H9 (cell line): ENCODE measurements around the gene CHCHD3. TPM values are rescaled to one million over a fixed set of nuclear protein-coding genes. Genes with fewer than 3 reads are reported as not detected.

ENCODE experiments used
- DNase-seq: peaks from one replicate; pipeline ENCODE4 v3.0.0-alpha.2; 2017
- H2AFZ ChIP-seq: one replicate; pipeline ENCODE4 v1.6.1; 2013; ENCODE audit warnings: mild to moderate bottlenecking, low read length, control low read depth, moderate library complexity
- H2AK5ac ChIP-seq: 2 replicates; pipeline ENCODE4 v1.6.1; 2013; ENCODE audit warnings: low read length, control low read depth, mixed read lengths; ENCODE audit not compliant: insufficient read length
- H2BK120ac ChIP-seq: one replicate; pipeline ENCODE4 v1.6.1; 2013; ENCODE audit warnings: low read depth, mild to moderate bottlenecking, low read length, control low read depth, inconsistent platforms; ENCODE audit not compliant: poor library complexity, severe bottlenecking
- H2BK12ac ChIP-seq: 2 replicates; pipeline ENCODE4 v1.6.1; 2013; ENCODE audit warnings: low read length, control low read depth, mixed read lengths, low read depth; ENCODE audit not compliant: insufficient read length
- H2BK15ac ChIP-seq: 2 replicates; pipeline ENCODE4 v1.6.1; 2013; ENCODE audit warnings: low read depth, low read length, control low read depth
- H2BK20ac ChIP-seq: one replicate; pipeline ENCODE4 v1.6.1; 2013; ENCODE audit warnings: low read depth, mild to moderate bottlenecking, low read length, control low read depth, inconsistent platforms; ENCODE audit not compliant: poor library complexity, severe bottlenecking
- H2BK5ac ChIP-seq: 2 replicates; pipeline ENCODE4 v1.6.1; 2013; ENCODE audit warnings: low read length, control low read depth, mixed read lengths; ENCODE audit not compliant: insufficient read length
- H3K14ac ChIP-seq: 2 replicates; pipeline ENCODE4 v1.6.1; 2013; ENCODE audit warnings: low read length, control low read depth; ENCODE audit not compliant: insufficient read depth
- H3K18ac ChIP-seq: 2 replicates; pipeline ENCODE4 v1.6.1; 2013; ENCODE audit warnings: low read depth, mild to moderate bottlenecking, mixed read lengths, low read length, control low read depth; ENCODE audit not compliant: insufficient read length
- H3K23ac ChIP-seq: 2 replicates; pipeline ENCODE4 v1.6.1; 2013; ENCODE audit warnings: low read length, control low read depth, mixed read lengths, low read depth; ENCODE audit not compliant: insufficient read length
- H3K23me2 ChIP-seq: 2 replicates; pipeline ENCODE4 v1.6.1; 2013; ENCODE audit warnings: low read depth, mild to moderate bottlenecking, mixed read lengths, low read length, control low read depth; ENCODE audit not compliant: insufficient read length, poor library complexity, severe bottlenecking
- H3K27ac ChIP-seq: 2 replicates; pipeline ENCODE4 v1.5.1; 2013; ENCODE audit warnings: low read length, control low read depth, mixed read lengths, low read depth; ENCODE audit not compliant: insufficient read length
- H3K27me3 ChIP-seq: 2 replicates; pipeline ENCODE4 v1.6.1; 2013; ENCODE audit warnings: low read length, control low read depth, inconsistent platforms; ENCODE audit not compliant: insufficient read depth
- H3K4ac ChIP-seq: 2 replicates; pipeline ENCODE4 v1.6.1; 2013; ENCODE audit warnings: low read depth, mild to moderate bottlenecking, control low read depth, inconsistent platforms, low read length, moderate library complexity
- H3K4me1 ChIP-seq: 2 replicates; pipeline ENCODE4 v1.6.1; 2013; ENCODE audit warnings: low read length, control low read depth, inconsistent platforms; ENCODE audit not compliant: insufficient read depth
- H3K4me2 ChIP-seq: 2 replicates; pipeline ENCODE4 v1.6.1; 2013; ENCODE audit warnings: low read length, control low read depth, mixed read lengths; ENCODE audit not compliant: insufficient read length, insufficient read depth
- H3K56ac ChIP-seq: 2 replicates; pipeline ENCODE4 v1.6.1; 2013; ENCODE audit warnings: low read depth, mild to moderate bottlenecking, mixed read lengths, low read length, control low read depth; ENCODE audit not compliant: insufficient read length
- H3K79me1 ChIP-seq: 2 replicates; pipeline ENCODE4 v1.6.1; 2013; ENCODE audit warnings: low read depth, mild to moderate bottlenecking, moderate library complexity, low read length, control low read depth, inconsistent platforms; ENCODE audit not compliant: insufficient read depth, poor library complexity, severe bottlenecking
- H3K79me2 ChIP-seq: 2 replicates; pipeline ENCODE4 v1.6.1; 2013; ENCODE audit warnings: low read length, control low read depth, inconsistent platforms; ENCODE audit not compliant: insufficient read depth
- H3K9ac ChIP-seq: 2 replicates; pipeline ENCODE4 v1.6.1; 2013; ENCODE audit warnings: low read length, control low read depth, mixed read lengths; ENCODE audit not compliant: insufficient read length; ENCODE audit errors: extremely low read depth
- H3K9me3 ChIP-seq: one replicate; pipeline ENCODE4 v1.6.1; 2013; ENCODE audit warnings: low read depth, low read length, inconsistent platforms; ENCODE audit not compliant: control insufficient read depth
- H3T11ph ChIP-seq: one replicate; pipeline ENCODE4 v1.6.1; 2013; ENCODE audit warnings: mild to moderate bottlenecking, low read length, control low read depth, inconsistent platforms
- H4K20me1 ChIP-seq: one replicate; pipeline ENCODE4 v1.6.1; 2013; ENCODE audit not compliant: control insufficient read depth, insufficient read length, insufficient read depth
- H4K5ac ChIP-seq: 2 replicates; pipeline ENCODE4 v1.6.1; 2013; ENCODE audit warnings: low read depth, mild to moderate bottlenecking, mixed read lengths, low read length, control low read depth; ENCODE audit not compliant: insufficient read length
- H4K8ac ChIP-seq: replicated peaks from 2 replicates; pipeline ENCODE4 v1.6.1; 2013; ENCODE audit warnings: low read length, control low read depth, mixed read lengths, low read depth; ENCODE audit not compliant: insufficient read length
- H4K91ac ChIP-seq: 2 replicates; pipeline ENCODE4 v1.6.1; 2013; ENCODE audit warnings: low read depth, mild to moderate bottlenecking, moderate library complexity, mixed read lengths, low read length, control low read depth; ENCODE audit not compliant: insufficient read length
- H3K27ac Mint-ChIP-seq, 3 experiments: 2 replicates in 2 of 3; 3 replicates in 1 of 3; pipeline ENCODE4 v1.8.0; 2020 to 2021; ENCODE audit warnings: mixed read lengths in 3 of 3, mild to moderate bottlenecking in 1 of 3, moderate library complexity in 1 of 3
- H3K27me3 Mint-ChIP-seq: 2 replicates; pipeline ENCODE4 v1.8.0; 2021; ENCODE audit warnings: low read depth, mild to moderate bottlenecking, moderate library complexity, mixed read lengths
- H3K36me3 Mint-ChIP-seq, 3 experiments: 2 replicates in 2 of 3; 3 replicates in 1 of 3; pipeline ENCODE4 v1.8.0; 2020 to 2021; ENCODE audit warnings: low read depth in 3 of 3, mixed read lengths in 3 of 3; ENCODE audit not compliant: insufficient read depth in 1 of 3
- H3K4me1 Mint-ChIP-seq, 2 experiments: 2 replicates each; pipeline ENCODE4 v1.8.0; 2020; ENCODE audit warnings: mixed read lengths in 2 of 2
- H3K4me3 Mint-ChIP-seq, 2 experiments: 2 replicates in 1 of 2; 3 replicates in 1 of 2; pipeline ENCODE4 v1.8.0; 2020 to 2021; ENCODE audit warnings: mild to moderate bottlenecking in 2 of 2, mixed read lengths in 2 of 2, moderate library complexity in 1 of 2
- H3K9me3 Mint-ChIP-seq, 2 experiments: 2 replicates in 1 of 2; 3 replicates in 1 of 2; pipeline ENCODE4 v1.8.0; 2020; ENCODE audit warnings: mild to moderate bottlenecking in 2 of 2, mixed read lengths in 2 of 2, moderate library complexity in 1 of 2
- WGBS: extraction: QIAGEN DNeasy Blood & Tissue Kit; methylation state at CpG from one replicate; pipeline ENCODE4 v1.1.7; 2013; ENCODE audit warnings: missing lambda C conversion rate, low lambda C conversion rate, mixed read lengths; ENCODE audit not compliant: insufficient read length; ENCODE audit errors: extremely low coverage; 5-methylcytosine and 5-hydroxymethylcytosine counted together
- total RNA-seq: library from RNA; stranded (reverse); gene quantifications from 2 replicates; pipeline ENCODE4 v1.2.1, GENCODE V29; 2021
- TF ChIP-seq, protein P1 (sequence below): fragments of 200-600 bp; sonication (generic); conservative IDR thresholded peaks from 3 replicates; pipeline ENCODE4 v1.8.0; 2021; ENCODE audit warnings: antibody characterized with exemption, mild to moderate bottlenecking

The CHCHD3 gene
- total RNA-seq, 1 experiment from 2014 or later, result 104 TPM

- no peak overlapping the region for H2BK5ac ChIP-seq
- no peak overlapping the region for H3K23ac ChIP-seq
- H4K5ac ChIP-seq, result no peak overlapping the region
- TF ChIP-seq, protein P1, sequence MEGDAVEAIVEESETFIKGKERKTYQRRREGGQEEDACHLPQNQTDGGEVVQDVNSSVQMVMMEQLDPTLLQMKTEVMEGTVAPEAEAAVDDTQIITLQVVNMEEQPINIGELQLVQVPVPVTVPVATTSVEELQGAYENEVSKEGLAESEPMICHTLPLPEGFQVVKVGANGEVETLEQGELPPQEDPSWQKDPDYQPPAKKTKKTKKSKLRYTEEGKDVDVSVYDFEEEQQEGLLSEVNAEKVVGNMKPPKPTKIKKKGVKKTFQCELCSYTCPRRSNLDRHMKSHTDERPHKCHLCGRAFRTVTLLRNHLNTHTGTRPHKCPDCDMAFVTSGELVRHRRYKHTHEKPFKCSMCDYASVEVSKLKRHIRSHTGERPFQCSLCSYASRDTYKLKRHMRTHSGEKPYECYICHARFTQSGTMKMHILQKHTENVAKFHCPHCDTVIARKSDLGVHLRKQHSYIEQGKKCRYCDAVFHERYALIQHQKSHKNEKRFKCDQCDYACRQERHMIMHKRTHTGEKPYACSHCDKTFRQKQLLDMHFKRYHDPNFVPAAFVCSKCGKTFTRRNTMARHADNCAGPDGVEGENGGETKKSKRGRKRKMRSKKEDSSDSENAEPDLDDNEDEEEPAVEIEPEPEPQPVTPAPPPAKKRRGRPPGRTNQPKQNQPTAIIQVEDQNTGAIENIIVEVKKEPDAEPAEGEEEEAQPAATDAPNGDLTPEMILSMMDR, result no peak
- H3K56ac ChIP-seq, result no peak overlapping the region
- WGBS, result no CpG with 5 or more reads among the region's 5 CpGs
- H3K14ac ChIP-seq, result no peak overlapping the region
- H3K27me3 ChIP-seq, result no peaks in the 10 kb centered on the region
- H4K20me1 ChIP-seq, result no peaks in the 10 kb centered on the region
- no peak overlapping the region for H4K8ac ChIP-seq
- no peak for DNase-seq
- no peak overlapping the region for H2AK5ac ChIP-seq
- H3K36me3 Mint-ChIP-seq, result peaks cover 0 to 6% (median 5%) of the 10 kb centered on the region in 3 experiments; a peak in 2 of 7 replicates
- H3K27me3 Mint-ChIP-seq, result no peaks in the 10 kb centered on the region; the same call in 1 of the 2 replicates
- no peak overlapping the region for H4K91ac ChIP-seq
- H3T11ph ChIP-seq, result no peak overlapping the region
- H2BK120ac ChIP-seq, result no peak overlapping the region
- no peak overlapping the region for H3K27ac Mint-ChIP-seq
- no peak overlapping the region for H3K27ac ChIP-seq
- H3K9ac ChIP-seq, result no peak overlapping the region
- H3K4me1 Mint-ChIP-seq, result peaks cover 4 to 8% of the 10 kb centered on the region in 2 experiments
- H3K4me3 Mint-ChIP-seq, result no peak overlapping the region
- H3K4me1 ChIP-seq, result no peaks in the 10 kb centered on the region; the same call in 1 of the 2 replicates
- H3K4me2 ChIP-seq, result no peak overlapping the region
- no peaks in the 10 kb centered on the region for H3K79me1 ChIP-seq
- H2AFZ ChIP-seq, result no peak overlapping the region
- no peaks in the 10 kb centered on the region for H3K79me2 ChIP-seq
- no peaks in the 10 kb centered on the region for H3K9me3 ChIP-seq
- no peak overlapping the region for H2BK20ac ChIP-seq
- peaks cover 6 to 8% of the 10 kb centered on the region in 2 experiments; a peak in 4 of 5 replicates for H3K9me3 Mint-ChIP-seq
- H3K23me2 ChIP-seq, result no peaks in the 10 kb centered on the region
- H2BK12ac ChIP-seq, result no peak overlapping the region
- no peak overlapping the region for H2BK15ac ChIP-seq
- no peak overlapping the region for H3K18ac ChIP-seq
- H3K4ac ChIP-seq, result no peak overlapping the region
Measured at GRCh38 chr7:132773527-132773956, 308.3 kb downstream of the CHCHD3 start.
